Keratinocyte (primary cell): Measurements from ENCODE around the gene CALY. TPM values are rescaled to one million over a fixed set of nuclear protein-coding genes. Genes with fewer than 3 reads are reported as not detected.

Experiments
- DNase-seq: peaks from one replicate; pipeline ENCODE4 v3.0.0-alpha.2; 2011; ENCODE audit warnings: low read depth, missing footprints, low spot score
- FAIRE-seq: peaks from 2 replicates; lab custom pipeline; 2011; peaks lifted over from hg19 to GRCh38; lab: Jason Lieb, UNC
- H2AFZ ChIP-seq: 2 replicates; pipeline ENCODE4 v1.6.0; 2012; ENCODE audit warnings: low read length, control low read depth, inconsistent platforms; ENCODE audit not compliant: control insufficient read depth
- H3K27ac ChIP-seq: 2 replicates; pipeline ENCODE4 v1.5.1; 2011; ENCODE audit warnings: low read length; ENCODE audit not compliant: control insufficient read depth, insufficient read depth
- H3K27me3 ChIP-seq: 3 replicates; pipeline ENCODE4 v1.6.0; 2011; ENCODE audit warnings: low read length; ENCODE audit not compliant: control insufficient read depth, insufficient read depth; ENCODE audit errors: extremely low read depth
- H3K36me3 ChIP-seq, 2 experiments: 2 replicates in 1 of 2; 3 replicates in 1 of 2; pipeline ENCODE4 v1.5.1; 2011; ENCODE audit warnings: low read length in 2 of 2, mild to moderate bottlenecking in 1 of 2; ENCODE audit not compliant: control insufficient read depth in 2 of 2, insufficient read depth in 2 of 2; ENCODE audit errors: extremely low read depth in 1 of 2
- H3K4me1 ChIP-seq: 3 replicates; pipeline ENCODE4 v1.5.1; 2011; ENCODE audit warnings: low read length; ENCODE audit not compliant: control insufficient read depth, insufficient read depth; ENCODE audit errors: extremely low read depth
- H3K4me2 ChIP-seq: 3 replicates; pipeline ENCODE4 v1.6.0; 2011; ENCODE audit warnings: low read depth, low read length; ENCODE audit not compliant: control insufficient read depth, insufficient read depth; ENCODE audit errors: extremely low read depth
- H3K4me3 ChIP-seq, 3 experiments: fragments of 200-600 bp in 1 of 3; sonication (generic) in 1 of 3; 2 replicates in 2 of 3; 3 replicates in 1 of 3; pipeline ENCODE4 v1.5.1; 2011 to 2016; ENCODE audit warnings: low read length in 3 of 3, mild to moderate bottlenecking in 3 of 3, control low read depth in 2 of 3, inconsistent platforms in 1 of 3, low read depth in 1 of 3, mixed read lengths in 1 of 3, mixed run types in 1 of 3, moderate library complexity in 1 of 3; ENCODE audit not compliant: control insufficient read depth in 2 of 3, insufficient read depth in 2 of 3; ENCODE audit errors: extremely low read depth in 1 of 3
- H3K79me2 ChIP-seq: 2 replicates; pipeline ENCODE4 v1.6.0; 2012; ENCODE audit warnings: low read length; ENCODE audit not compliant: control insufficient read depth, insufficient read depth
- H3K9ac ChIP-seq: 3 replicates; pipeline ENCODE4 v1.6.0; 2011; ENCODE audit warnings: low read length; ENCODE audit not compliant: control insufficient read depth, insufficient read depth; ENCODE audit errors: extremely low read depth
- H3K9me1 ChIP-seq: 3 replicates; pipeline ENCODE4 v1.6.0; 2011; ENCODE audit warnings: low read length; ENCODE audit not compliant: control insufficient read depth, insufficient read depth; ENCODE audit errors: extremely low read depth
- H3K9me3 ChIP-seq: 2 replicates; pipeline ENCODE4 v1.5.1; 2012; ENCODE audit warnings: low read depth, low read length; ENCODE audit not compliant: control insufficient read depth
- H4K20me1 ChIP-seq: 3 replicates; pipeline ENCODE4 v1.6.0; 2011; ENCODE audit warnings: low read length; ENCODE audit not compliant: control insufficient read depth, insufficient read depth; ENCODE audit errors: extremely low read depth
- CTCF ChIP-seq, 3 experiments: IDR thresholded peaks in 1 of 3; conservative IDR thresholded peaks in 1 of 3; optimal IDR thresholded peaks in 1 of 3; 2 replicates in 2 of 3; 3 replicates in 1 of 3; pipeline versions ENCODE3 to v1.5.1; 2011; ENCODE audit warnings: low read length in 3 of 3, mild to moderate bottlenecking in 3 of 3, moderate library complexity in 2 of 3, control low read depth in 1 of 3, inconsistent platforms in 1 of 3; ENCODE audit not compliant: insufficient read depth in 2 of 3; ENCODE audit errors: extremely low read depth in 1 of 3
- EZH2 ChIP-seq: IDR thresholded peaks from one replicate; pipeline ENCODE4 v1.6.1; 2012; ENCODE audit warnings: inconsistent platforms, mild to moderate bottlenecking, low read length, moderate library complexity
- dilution Hi-C: fragments of 300-500 bp; cut with MboI; formaldehyde crosslinking; loops from one replicate; pipeline ENCODE4 v1.7.0; 2020; ENCODE audit warnings: low sequenced_read_pairs; ENCODE audit not compliant: extremely low pct_ligation_motif_present
- polyA plus RNA-seq, 5 experiments: library from polyadenylated mRNA; depleted of rRNA in 3 of 5; stranded (reverse) in 3 of 5; stranded (forward) in 1 of 5; unstranded in 1 of 5; fragments of >200 nt; gene quantifications; 1 replicate in 1 of 5; 2 replicates in 3 of 5; 3 replicates in 1 of 5; pipeline versions ENCODE4 v1.2.1 to v1.2.3, GENCODE V29; 2011 to 2012; ENCODE audit warnings: missing spikeins in 2 of 5, low read depth in 1 of 5, low replicate concordance in 1 of 5

CALY gene
- polyA plus RNA-seq, 1 donor (not counting 4 experiments of a cell fraction or from before 2014, with no cell fraction given), result not detected

DNA sequence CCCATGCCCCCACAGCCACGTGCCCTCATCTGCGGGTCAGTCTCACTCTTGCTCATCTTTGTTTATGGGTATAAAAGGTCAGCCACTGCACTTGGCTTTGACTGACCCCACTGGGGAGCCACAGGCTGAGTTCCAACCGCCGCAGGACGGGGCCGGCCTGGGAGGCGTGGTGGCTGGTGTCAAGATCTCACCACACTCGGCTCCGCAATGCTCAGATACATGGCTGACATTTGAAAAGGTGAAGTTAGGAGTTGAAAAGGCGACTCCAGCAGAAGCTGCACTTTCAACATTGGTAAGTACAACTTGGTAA lies 42.9 kb downstream of the CALY start:
- FAIRE-seq (no peak), DNase-seq (no peak)
- Histone ChIP-seq H3K4me1 (peaks cover 16% of the 10 kb centered on the region), H2AFZ (no peak overlapping the region), H3K4me3 (no peak overlapping the region), H3K36me3 (peaks cover 28 to 40% of the 10 kb centered on the region in 2 experiments), H3K27me3 (no peaks in the 10 kb centered on the region), H3K9me3 (no peaks in the 10 kb centered on the region), H4K20me1 (no peaks in the 10 kb centered on the region), H3K9me1 (peaks cover 2% of the 10 kb centered on the region), H3K9ac (no peak overlapping the region), H3K79me2 (no peaks in the 10 kb centered on the region), H3K4me2 (no peak overlapping the region), H3K27ac (peak overlapping the region; percentile 10)
- dilution Hi-C loops, result no loop called here
- no peak for TF ChIP-seq CTCF (optimal IDR thresholded peaks at IDR 0.05 in 1 of 3, IDR thresholded peaks at IDR 0.05 in 1 of 3, conservative IDR thresholded peaks at IDR 0.05 in 1 of 3; ENCODE audit: extremely low read depth in 1 of 3, insufficient read depth in 2 of 3, low read length in 3 of 3)
- TF ChIP-seq EZH2, result no peak

- Histone ChIP-seq H4K20me1 (no peaks in the 10 kb centered on the region), H3K9me3 (no peaks in the 10 kb centered on the region), H3K36me3 (peaks cover 27 to 41% of the 10 kb centered on the region in 2 experiments), H3K4me3 (no peak overlapping the region), H3K9ac (no peak overlapping the region), H3K4me2 (peak overlapping the region; percentile 4), H3K4me1 (peaks cover 16% of the 10 kb centered on the region), H2AFZ (no peak overlapping the region), H3K27ac (peak overlapping the region; percentile 44), H3K9me1 (peaks cover 2% of the 10 kb centered on the region), H3K79me2 (no peaks in the 10 kb centered on the region), H3K27me3 (no peaks in the 10 kb centered on the region)
- TF ChIP-seq EZH2, result no peak
- no peak for TF ChIP-seq CTCF (optimal IDR thresholded peaks at IDR 0.05 in 1 of 3, IDR thresholded peaks at IDR 0.05 in 1 of 3, conservative IDR thresholded peaks at IDR 0.05 in 1 of 3; ENCODE audit: extremely low read depth in 1 of 3, insufficient read depth in 2 of 3, low read length in 3 of 3)
- DNase-seq, result peak; percentile 78
- FAIRE-seq, result peak; percentile 88
- dilution Hi-C loops, result no loop called here
Measured at GRCh38 chr10:133292919-133293809, 43.5 kb downstream of the CALY start.
